Inferior parietal cortex (tissue), 1 donor: ENCODE results near the gene DNAJC6.
"Not testable (repeated sequence)": the region's sequence is repeated elsewhere in the genome, so short reads cannot be mapped to it uniquely, and the experiment has no call there.

Experiments
- DNase-seq: peaks from one replicate; pipeline ENCODE4 v3.0.0-alpha.2; 2016; ENCODE audit errors: extremely low spot score

Gene DNAJC6

GRCh38 chr1:65429078-65429477 lies 119.7 kb downstream of the DNAJC6 start:
- no peak for DNase-seq

- DNase-seq = no peak
Observed at GRCh38 chr1:65429806-65430205, 120.5 kb downstream of the DNAJC6 start.

- DNase-seq = peak; percentile 82
Observed at GRCh38 chr1:65431111-65431705, 121.9 kb downstream of the DNAJC6 start.

- no peak for DNase-seq
Observed at GRCh38 chr1:65432918-65433317, 123.6 kb downstream of the DNAJC6 start.

GRCh38 chr1:65434255-65434654 lies 124.9 kb downstream of the DNAJC6 start:
- no peak for DNase-seq

- DNase-seq = no peak
Observed at GRCh38 chr1:65434760-65435159, 125.4 kb downstream of the DNAJC6 start.

- DNase-seq = no peak
Observed at GRCh38 chr1:65435987-65436386, 126.6 kb downstream of the DNAJC6 start.

GRCh38 chr1:65437616-65438015 lies 128.3 kb downstream of the DNAJC6 start:
- DNase-seq = no peak

- no peak for DNase-seq
Observed at GRCh38 chr1:65440322-65440900, 131.1 kb downstream of the DNAJC6 start.

- no peak for DNase-seq
Observed at GRCh38 chr1:65440915-65441314, 131.6 kb downstream of the DNAJC6 start.

GRCh38 chr1:65441464-65441863 lies 132.1 kb downstream of the DNAJC6 start:
- DNase-seq = no peak

GRCh38 chr1:65442442-65442841 lies 133.1 kb downstream of the DNAJC6 start:
- DNase-seq = no peak

- no peak for DNase-seq
Observed at GRCh38 chr1:65443647-65444046, 134.3 kb downstream of the DNAJC6 start.

GRCh38 chr1:65444128-65444640 lies 134.8 kb downstream of the DNAJC6 start:
- DNase-seq = no peak

GRCh38 chr1:65445837-65446236 lies 136.5 kb downstream of the DNAJC6 start:
- DNase-seq = no peak

GRCh38 chr1:65449214-65449823 lies 140.0 kb downstream of the DNAJC6 start:
- DNase-seq = no peak

GRCh38 chr1:65455678-65456077 lies 146.3 kb downstream of the DNAJC6 start:
- DNase-seq = not testable (repeated sequence)

- DNase-seq = no peak
Observed at GRCh38 chr1:65456481-65456880, 147.1 kb downstream of the DNAJC6 start.

GRCh38 chr1:65457868-65458267 lies 148.5 kb downstream of the DNAJC6 start:
- no peak for DNase-seq

- no peak for DNase-seq
Observed at GRCh38 chr1:65458730-65459396, 149.5 kb downstream of the DNAJC6 start.

- DNase-seq = peak; percentile 36
Observed at GRCh38 chr1:65459397-65459768, 150.0 kb downstream of the DNAJC6 start.
